GM18909 (cell line): ENCODE results near the gene TCF20.
A peak's percentile ranks its signal among the peaks of the same experiment; 100 is the strongest.

Experiments
- ATAC-seq: cut with Tn5 transposase; IDR thresholded peaks from one replicate; pipeline ENCODE4 v1.9.1; 2021; ENCODE audit warnings: mild to moderate bottlenecking; ENCODE audit not compliant: unreplicated experiment, poor library complexity

The TCF20 gene

DNA sequence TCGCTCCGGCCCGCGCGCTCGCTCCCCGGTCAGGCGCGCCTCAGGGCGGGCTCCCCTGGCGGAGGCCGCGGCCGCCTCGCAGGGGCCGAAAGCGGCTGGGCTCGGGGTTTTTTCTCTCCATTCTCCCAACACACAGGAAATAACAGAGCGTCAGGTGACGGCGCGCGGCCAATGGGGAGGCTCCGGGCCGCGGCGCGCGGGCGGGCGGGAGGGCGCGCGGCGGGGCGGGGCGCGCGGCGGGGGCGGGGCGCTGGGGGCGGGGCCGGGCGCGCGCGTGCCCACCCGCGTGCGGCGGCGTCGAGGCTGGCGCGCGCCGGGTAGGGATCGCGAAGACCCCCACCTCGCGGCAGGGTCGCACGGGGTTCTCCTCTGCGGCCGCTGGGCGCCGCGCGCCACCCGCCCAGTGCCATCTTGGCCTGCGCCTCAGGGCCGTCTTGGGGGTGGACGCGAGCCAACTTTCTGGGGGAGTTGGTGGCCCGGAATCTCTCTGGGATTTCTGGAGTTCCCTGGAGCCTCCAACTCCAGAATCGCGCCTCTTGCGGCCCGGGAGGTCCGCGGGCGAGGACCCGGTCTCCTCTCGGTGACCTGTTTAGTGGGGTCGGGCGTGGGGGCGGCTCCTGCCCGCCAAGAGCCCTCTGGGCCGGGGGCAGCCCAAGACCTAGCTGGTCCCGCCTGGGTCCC lies at the start of gene TCF20:
TSS of gene TCF20 (minus strand) at position 144 of the 681 bp plus-strand sequence. CDS start 55,348 bp downstream, outside the sequence.
- ATAC-seq = peak; percentile 69

DNA sequence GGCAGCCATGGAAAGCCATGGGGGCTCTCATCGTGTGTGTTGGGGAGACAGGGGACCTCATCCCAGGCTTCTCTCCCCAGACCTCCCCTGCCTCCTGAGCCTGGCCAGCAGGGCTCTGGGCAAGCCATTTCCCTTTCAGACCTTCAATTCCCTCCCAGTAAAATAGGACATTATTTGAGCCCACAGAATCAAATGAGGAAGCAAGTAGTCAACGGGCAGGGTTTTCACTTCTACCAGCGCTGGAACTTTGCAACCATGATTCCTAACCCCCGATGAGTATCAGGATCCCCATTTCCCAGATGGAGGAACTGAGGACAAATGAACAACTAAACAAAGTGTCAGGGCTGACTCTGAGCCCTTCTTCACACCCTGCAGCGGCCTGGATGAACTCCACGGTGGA lies 48.9 kb upstream of the TCF20 start:
- no peak for ATAC-seq

DNA sequence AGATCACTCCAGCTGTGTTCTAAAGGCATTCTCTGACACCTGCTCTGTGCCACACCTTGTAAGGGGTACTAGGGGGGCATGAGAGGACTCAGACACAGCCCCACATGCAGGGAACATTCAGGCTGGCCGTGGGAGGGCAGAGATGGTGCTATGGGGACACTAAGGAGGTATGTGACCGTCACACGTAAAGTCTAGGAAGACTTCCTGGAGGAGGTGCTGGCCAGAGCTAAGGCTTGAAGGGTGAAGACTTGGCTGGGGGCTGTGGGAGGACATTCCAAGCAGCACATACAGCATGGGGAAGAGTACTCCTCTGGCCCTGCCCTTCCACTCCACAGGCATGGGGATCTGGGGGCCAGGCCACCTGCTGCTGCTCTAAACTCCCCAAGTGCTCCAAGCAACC lies 48.5 kb upstream of the TCF20 start:
- no peak for ATAC-seq

DNA sequence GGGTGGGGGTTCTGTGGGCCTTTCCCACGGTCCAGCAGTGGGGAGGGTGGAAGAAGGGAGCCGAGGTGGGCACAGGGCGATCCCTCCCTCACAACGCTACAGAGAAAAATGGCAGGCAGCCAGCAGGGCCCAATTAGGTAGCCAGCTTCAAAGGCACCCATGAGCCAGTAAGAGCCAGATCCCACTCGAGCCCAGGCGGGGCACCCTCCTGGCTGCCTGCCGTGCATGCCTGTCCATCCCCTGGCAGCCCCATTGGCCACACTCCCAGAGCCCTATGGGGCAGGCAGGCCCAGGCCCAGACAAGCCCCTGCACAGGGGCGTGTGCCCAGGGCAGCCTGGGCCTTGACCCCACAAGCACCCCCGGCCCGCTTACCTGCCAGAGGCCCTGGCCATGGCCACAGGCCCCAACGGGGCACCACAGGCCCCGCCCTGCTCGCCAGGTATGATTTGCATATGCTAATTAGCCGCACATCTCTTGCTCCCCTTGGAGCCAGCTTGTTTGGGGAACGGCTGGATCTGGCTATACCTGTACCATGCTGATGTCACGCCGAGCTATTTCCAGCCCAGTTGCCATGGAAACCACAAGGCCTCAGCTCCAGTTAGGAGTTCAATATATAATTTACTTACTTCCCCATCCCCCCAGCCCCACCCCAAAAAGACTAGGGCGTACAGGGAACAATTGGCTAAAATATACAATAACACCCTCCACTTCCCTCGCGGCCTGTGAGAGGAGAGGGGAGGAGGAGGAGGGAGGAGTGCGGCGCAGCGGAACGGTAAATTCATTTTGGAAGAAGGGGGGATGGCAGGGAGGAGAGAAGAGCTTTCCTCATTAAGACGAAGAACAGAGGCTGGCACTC lies 47.5 kb upstream of the TCF20 start:
- ATAC-seq = no peak

DNA sequence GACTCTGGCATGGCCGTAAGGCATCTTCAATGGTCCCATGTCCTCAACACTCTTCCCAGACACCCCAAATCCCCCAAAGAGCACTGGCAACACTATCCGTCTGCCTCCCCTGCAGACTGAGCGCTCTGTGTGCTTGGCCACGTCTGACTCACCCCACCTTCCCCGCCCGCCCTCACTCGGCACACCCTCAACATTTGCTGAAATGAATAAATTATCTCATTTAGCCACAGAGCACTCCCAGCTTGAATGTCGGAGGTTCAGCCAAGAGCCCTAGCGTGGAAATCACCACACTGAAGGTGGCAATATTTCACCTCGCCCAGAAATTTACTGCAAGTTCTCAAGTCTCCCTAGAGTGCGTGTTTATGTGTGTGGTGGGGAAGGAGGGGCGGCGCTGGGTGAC lies 46.6 kb upstream of the TCF20 start:
- ATAC-seq = no peak

DNA sequence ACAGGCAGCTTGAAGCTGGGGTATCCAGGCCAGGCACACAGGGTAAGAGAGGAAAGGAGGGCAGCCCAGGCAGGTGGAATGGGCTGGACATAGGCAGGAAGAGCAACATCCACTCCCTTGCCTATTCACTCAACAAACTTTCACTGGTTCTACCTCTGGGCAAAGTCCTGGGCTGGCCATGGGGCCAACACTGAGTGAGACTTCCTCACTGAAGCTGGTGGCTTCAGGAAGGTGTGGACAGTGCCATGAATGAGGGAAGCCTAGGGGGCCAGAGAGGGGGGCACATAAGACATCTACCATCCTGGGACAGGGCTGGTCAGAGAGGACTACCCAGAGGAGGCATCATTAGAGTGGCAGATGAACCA lies 44.9 kb upstream of the TCF20 start:
- ATAC-seq = no peak

DNA sequence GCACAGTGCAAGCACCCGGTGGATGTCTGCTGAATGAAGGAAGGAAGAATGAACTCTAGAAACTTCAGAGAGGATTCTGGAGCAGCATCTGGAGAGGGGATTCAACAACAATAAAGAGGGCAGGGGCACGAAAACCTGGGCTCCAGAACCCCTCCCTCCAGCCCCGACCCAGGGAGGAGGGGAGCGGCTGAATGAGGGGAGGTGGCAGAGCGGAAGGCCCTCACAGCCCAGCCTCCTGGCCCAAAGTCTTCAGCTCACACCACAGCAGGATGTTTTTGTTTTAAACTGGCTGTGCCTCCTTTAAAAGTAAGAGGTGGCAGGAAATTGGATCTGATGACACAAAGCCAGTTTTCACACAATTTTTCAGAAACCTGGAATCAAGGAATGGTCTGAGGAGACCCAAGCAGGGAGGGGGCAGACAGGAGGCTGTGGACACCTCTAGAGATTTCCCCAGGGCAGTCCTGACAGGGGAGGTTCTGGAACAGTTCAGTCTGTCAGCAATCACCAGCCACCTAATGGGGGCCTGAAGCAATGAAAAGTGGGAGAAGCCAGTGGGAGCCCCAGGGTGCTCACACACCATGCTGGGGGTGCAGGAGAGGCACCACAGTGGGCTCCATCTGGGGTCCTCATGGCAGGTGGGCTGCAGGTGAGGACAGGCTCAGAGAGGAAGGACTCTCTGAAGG lies 44.4 kb upstream of the TCF20 start:
- no peak for ATAC-seq

DNA sequence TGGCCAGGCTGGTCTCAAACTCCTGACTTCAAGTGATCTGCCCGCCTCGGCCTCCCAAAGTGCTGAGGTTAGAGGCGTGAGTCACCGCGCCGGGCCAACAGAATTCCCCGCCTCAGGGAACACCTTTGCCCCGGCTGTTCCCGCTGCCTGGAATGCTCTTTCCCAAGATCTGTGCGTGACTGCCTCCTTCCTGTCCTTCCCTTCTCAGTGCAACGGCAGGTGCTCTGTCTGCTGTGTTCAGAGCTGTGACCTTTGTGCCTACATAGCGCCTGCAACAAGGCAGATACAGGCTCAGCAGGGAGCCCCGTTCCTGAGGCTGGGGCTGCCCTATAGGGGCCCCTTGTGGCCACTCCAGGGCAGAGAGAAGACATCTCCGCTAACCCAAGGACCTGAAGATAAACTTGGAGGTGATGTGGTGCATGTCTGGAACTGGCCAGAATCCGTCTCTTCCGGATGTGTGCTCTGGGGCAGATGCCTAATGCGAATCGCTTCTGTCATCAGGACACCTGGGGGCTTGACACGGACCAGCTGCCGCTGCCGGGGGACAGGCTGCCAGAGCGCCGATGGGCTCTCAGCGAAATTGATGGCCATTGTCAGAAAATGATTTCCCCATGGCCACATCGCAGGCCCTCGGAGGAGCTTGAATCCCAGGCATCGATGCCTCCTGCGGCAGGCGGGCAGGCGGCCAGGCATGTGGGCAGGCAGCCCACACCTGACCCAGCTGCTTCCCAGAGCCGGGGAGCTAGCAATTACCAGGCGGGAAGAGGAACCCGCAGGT lies 43.5 kb upstream of the TCF20 start:
- ATAC-seq = no peak

DNA sequence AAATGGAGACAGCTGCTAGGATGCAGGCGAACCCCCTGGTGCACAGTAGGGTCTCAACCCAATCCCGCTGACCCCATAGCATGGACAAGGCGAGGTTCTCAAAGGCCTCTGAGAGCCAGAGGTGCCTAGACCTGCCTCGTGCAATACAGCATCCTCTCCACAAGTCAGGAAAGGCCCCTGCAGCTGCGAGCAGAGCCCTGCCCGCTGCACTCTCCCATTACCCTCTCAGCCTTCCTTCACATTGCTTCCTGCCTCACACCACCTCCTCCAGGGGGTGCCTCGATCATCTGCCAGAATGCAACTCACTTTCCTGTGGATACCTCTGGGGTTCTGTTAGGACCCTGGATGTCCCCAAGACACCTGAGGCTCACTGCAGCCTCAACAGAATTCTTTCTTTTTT lies 42.8 kb upstream of the TCF20 start:
- ATAC-seq = no peak

DNA sequence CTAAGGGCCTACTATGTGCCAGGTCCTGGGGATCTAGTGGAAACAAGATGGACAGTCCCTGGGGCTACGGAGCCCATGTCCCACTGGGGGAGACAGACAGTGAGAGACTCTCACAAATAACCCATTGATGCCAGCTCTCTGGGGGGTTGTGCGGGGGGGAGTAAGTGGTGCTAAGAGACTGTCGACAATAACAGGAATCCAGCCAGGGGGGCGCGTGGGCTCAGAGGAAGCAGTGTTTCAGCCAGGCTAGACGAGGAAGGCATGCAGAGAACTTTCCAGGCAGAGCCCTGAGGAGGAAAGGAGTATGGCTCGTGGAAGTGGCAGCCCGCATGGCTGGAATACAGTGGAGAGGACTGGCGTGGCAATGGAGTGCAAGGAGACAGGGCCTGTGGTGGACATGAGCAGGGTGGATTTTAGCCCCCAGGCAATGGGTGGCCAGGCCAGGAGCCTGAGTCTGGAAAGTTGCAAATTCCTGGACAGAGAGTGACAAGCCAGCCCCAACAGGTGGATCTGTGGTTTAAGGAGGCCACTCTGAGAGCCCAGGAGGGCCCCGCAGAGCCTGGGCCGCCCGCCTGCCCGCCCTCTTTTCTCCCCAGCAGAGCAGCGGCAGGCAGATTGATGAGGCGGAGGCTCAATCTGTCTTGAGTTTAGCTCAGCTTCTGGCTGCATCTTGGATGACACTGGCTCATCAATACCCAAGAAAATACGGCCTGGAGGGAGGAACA lies 40.0 kb upstream of the TCF20 start:
- no peak for ATAC-seq

DNA sequence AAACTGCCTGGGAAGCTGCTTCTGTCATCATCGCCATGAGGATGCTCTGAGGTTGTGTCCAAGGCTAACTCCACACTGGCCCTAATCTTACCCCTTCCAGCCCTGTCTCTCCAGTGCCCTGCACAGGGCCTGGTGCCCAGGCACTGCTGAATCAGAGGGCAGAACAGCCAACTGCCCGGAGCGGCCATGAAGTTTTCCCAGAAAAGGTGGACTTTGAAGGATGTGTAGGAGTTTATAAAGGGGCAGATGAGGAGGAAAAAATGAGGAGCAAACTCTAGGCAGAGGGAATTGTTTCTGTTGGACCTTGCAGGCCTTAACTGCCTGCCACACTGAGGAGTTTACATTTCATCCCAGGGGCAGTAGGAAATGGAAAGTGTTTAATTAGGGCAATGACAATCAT lies 39.4 kb upstream of the TCF20 start:
- ATAC-seq = no peak

DNA sequence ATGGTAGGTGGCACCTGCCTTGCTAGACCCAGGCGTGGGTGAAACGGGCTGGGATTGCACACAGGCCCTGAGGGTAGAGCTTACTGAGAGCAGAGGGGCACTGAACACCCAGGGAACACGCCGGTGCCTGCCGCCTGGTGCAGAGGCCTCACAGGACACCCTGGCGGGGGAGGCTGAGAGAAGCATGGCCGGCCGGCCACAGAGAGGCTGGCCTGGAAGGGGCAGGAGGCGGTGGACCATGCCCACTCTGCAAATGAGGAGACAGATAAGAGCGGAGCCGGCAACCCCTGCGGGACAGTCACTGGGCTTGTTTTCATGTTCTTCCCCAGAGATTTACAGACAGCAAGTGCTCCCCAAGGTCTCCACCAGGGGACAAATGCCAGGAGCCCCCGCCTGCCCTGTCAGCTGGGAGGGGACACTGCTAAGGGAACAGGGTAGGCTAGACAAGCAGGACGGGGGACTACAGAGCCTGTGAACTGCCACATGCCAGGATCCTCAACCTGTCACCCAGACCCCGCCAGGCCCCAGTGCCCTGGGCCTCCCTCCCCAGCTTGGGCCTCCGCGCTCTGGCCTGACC lies 38.5 kb upstream of the TCF20 start:
- ATAC-seq = no peak

DNA sequence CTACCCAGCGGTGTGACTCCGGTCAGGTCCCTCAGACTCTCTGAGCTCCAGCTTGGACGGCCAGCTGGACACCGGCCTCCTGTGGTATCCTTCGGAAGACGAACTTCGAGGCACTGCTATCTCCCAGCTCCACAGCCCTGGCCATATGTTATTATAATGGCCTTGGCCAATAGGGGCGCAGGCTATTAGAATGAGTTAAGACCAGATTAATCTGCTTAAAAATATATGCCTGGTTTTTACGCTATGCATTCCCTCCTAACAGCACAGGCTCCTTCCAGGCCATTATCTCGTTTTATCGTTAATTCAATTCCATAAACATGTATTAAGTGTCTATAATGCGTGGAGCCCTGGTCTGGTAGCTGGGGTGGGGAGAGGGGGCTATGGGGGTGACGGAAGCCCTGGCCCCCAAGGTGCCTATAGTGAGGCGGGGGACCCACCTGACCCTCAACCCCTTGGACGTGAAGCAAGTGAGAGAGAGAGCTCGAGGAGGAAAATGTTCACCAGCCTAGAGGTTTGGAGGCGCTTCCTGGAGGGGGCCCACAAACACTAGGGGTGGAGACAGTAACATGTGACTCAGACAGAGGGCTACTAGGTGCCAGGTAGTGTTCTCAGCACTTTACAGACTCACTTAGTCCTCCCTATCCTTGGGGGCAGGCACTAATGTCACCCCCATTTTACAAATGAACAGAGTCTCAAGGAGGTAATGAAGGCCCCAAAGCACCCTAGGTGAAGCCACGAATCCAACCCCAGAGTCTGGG lies 37.5 kb upstream of the TCF20 start:
- ATAC-seq = no peak

DNA sequence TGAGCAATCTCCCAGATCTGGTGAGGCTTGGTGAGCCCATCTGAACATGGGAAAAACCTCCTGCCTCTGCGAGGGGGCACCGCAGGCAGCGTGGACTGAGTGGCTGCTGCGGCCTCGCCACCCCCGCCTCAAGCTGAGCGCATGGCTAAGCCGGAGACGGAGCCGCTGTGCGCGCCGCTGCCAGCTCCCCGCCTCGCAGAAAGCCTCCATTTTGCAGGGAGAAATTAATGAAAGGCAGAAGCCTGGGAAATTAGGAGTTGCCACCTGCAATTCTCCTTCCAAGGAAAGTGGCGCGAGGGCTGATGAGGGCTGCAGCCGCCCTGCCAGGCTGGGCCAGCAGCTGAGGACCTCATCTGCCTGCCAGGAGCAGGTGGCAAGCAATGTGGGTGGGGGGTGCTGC lies 35.6 kb upstream of the TCF20 start:
- no peak for ATAC-seq

DNA sequence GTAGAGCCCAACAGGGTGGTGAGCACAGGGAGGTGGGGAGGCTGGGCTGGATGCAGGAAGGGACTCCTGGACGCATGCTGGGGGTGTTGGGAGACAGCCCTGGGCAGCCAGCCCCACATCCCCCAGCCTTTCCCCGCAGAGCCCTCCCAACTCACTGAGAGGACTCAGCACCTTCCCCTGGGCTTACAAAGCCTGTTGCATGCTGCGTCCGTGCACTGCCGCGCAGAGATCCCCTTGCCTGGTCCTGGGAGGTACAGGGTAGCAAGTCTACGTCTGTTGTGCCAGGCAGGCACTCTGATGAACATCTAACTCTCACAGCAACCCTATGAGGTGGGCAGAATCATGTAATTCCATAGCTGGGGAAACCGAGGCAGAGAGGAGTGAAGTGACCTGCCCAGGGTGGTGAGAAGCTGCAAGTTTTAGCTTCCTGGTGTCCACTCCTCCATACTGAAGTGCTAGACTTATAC lies 33.9 kb upstream of the TCF20 start:
- no peak for ATAC-seq

DNA sequence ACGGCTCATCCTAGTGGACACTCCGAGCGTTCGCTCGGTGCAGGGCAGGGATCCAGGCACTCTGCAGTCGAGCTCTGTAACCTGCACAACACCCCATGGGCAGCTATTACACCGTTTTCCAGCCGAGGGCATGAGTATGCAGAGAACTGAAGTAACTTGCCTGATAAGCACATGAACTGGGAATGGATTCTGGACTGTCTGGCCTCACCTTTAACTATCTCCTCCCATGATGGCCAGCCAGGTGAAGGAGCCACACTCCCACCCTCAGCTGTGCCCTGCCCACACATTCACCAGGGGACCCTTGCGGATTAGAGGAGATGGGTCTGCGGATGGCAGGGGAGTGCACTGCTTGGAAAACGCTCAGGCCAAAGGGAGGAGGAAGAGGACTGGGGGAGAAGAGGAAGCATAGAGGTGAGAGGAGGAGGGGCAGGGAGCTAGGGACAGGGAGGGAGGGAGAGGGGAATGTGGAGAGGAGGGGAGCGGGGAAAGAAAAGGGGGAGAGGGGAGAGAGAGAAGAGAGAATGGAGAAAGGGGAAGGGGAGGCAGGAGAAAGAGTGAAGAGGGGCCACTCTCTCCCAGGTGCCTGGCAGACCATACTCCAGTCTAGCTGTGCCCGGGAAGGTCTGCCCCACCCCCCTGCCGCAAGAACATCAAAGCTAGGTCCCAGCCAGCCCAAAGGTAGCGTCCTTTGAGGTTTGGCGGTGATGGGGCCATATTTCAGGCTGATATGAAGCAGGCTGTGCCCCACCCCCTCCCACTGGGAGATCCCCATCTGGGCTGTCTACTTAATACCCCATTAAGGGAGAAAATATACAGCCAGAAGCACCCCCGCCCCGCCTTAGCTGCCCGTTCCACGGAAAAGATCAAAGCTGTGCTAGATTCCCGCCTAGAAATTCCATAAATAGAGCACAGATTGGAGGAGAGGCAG lies 33.2 kb upstream of the TCF20 start:
- no peak for ATAC-seq

DNA sequence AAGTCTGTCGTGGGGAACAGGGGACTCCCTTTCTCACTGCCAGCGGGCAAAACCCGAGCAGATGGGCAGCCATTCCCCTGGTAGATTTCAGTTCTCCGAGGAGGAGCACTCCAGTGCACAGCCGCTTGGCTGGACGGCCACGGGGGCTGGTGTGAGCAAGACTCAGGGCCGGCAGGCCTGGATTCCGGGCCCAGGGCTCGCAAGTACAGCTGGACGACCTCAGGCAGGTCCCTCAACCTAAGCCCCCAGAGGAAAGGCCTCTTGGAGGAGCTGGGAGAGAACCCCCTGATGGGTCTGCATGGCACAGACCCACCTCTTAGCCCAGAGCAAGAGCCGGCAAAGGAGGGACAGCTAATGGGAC lies 31.3 kb upstream of the TCF20 start:
- ATAC-seq = no peak
